Activated T-cell treated with anti-CD3 and anti-CD28 coated beads, Interleukin-2, amount 50 U/mL, for 24 hours (primary cell): ENCODE measurements around the gene RHBDF1.
A peak's percentile ranks its signal among the peaks of the same experiment; 100 is the strongest.
"Not testable (repeated sequence)": the region's sequence is repeated elsewhere in the genome, so short reads cannot be mapped to it uniquely, and the experiment has no call there.

Source experiments
- DNase-seq: peaks from one replicate; pipeline ENCODE4 v3.0.0-alpha.2; 2020
- H3K27ac Mint-ChIP-seq: 2 replicates; pipeline ENCODE4 v1.8.0; 2020; ENCODE audit warnings: mild to moderate bottlenecking, mixed read lengths
- H3K27me3 Mint-ChIP-seq: 2 replicates; pipeline ENCODE4 v1.8.0; 2020; ENCODE audit warnings: mixed read lengths
- H3K36me3 Mint-ChIP-seq: 2 replicates; pipeline ENCODE4 v1.8.0; 2020; ENCODE audit warnings: low read depth, mixed read lengths
- H3K4me1 Mint-ChIP-seq: 2 replicates; pipeline ENCODE4 v1.8.0; 2020; ENCODE audit warnings: low read depth, mixed read lengths
- H3K4me3 Mint-ChIP-seq: 2 replicates; pipeline ENCODE4 v1.8.0; 2020; ENCODE audit warnings: mild to moderate bottlenecking, moderate library complexity, mixed read lengths
- H3K9me3 Mint-ChIP-seq: 2 replicates; pipeline ENCODE4 v1.8.0; 2020; ENCODE audit warnings: mixed read lengths

The RHBDF1 gene

GRCh38 chr16:60929-61878, 11.2 kb downstream of the RHBDF1 start:
- Mint-ChIP-seq H3K9me3 (no peaks in the 10 kb centered on the region), H3K4me3 (no peak overlapping the region), H3K4me1 (peaks cover 3% of the 10 kb centered on the region), H3K27ac (no peak overlapping the region), H3K36me3 (peaks cover 28% of the 10 kb centered on the region), H3K27me3 (peaks cover 3% of the 10 kb centered on the region)
- DNase-seq, result no peak

GRCh38 chr16:60166-60565, 12.3 kb downstream of the RHBDF1 start:
- H3K4me1 Mint-ChIP-seq, result peaks cover 2% of the 10 kb centered on the region
- peaks cover 38% of the 10 kb centered on the region for H3K36me3 Mint-ChIP-seq
- no peak overlapping the region for H3K27ac Mint-ChIP-seq
- DNase-seq, result no peak
- H3K27me3 Mint-ChIP-seq, result no peaks in the 10 kb centered on the region
- H3K9me3 Mint-ChIP-seq, result no peaks in the 10 kb centered on the region
- no peak overlapping the region for H3K4me3 Mint-ChIP-seq

GRCh38 chr16:59440-60059, 12.9 kb downstream of the RHBDF1 start:
- Mint-ChIP-seq H3K27me3 (no peaks in the 10 kb centered on the region), H3K4me3 (no peak overlapping the region), H3K9me3 (no peaks in the 10 kb centered on the region), H3K4me1 (peaks cover 5% of the 10 kb centered on the region), H3K27ac (no peak overlapping the region), H3K36me3 (peaks cover 41% of the 10 kb centered on the region)
- no peak for DNase-seq

- Mint-ChIP-seq H3K9me3 (no peaks in the 10 kb centered on the region), H3K36me3 (peaks cover 47% of the 10 kb centered on the region), H3K4me1 (peaks cover 9% of the 10 kb centered on the region), H3K27me3 (no peaks in the 10 kb centered on the region), H3K27ac (no peak overlapping the region), H3K4me3 (no peak overlapping the region)
- no peak for DNase-seq
These were observed 13.7 kb downstream of the RHBDF1 start for GRCh38 chr16:58491-59439.

GRCh38 chr16:57711-58110, 14.7 kb downstream of the RHBDF1 start:
- no peak for DNase-seq
- Mint-ChIP-seq H3K36me3 (peaks cover 56% of the 10 kb centered on the region), H3K27ac (no peak overlapping the region), H3K4me3 (no peak overlapping the region), H3K9me3 (no peaks in the 10 kb centered on the region), H3K27me3 (no peaks in the 10 kb centered on the region), H3K4me1 (peaks cover 12% of the 10 kb centered on the region)

- H3K4me1 Mint-ChIP-seq, result peaks cover 19% of the 10 kb centered on the region
- DNase-seq, result no peak
- peak overlapping the region; percentile 27 for H3K4me3 Mint-ChIP-seq
- peaks cover 64% of the 10 kb centered on the region for H3K36me3 Mint-ChIP-seq
- no peaks in the 10 kb centered on the region for H3K9me3 Mint-ChIP-seq
- H3K27ac Mint-ChIP-seq, result no peak overlapping the region
- no peaks in the 10 kb centered on the region for H3K27me3 Mint-ChIP-seq
These were observed 16.1 kb downstream of the RHBDF1 start for GRCh38 chr16:56231-56927.

- Mint-ChIP-seq H3K27me3 (no peaks in the 10 kb centered on the region), H3K27ac (no peak overlapping the region), H3K9me3 (no peaks in the 10 kb centered on the region), H3K36me3 (peaks cover 72% of the 10 kb centered on the region), H3K4me3 (peak overlapping the region; percentile 27), H3K4me1 (peaks cover 26% of the 10 kb centered on the region)
- no peak for DNase-seq
These were observed 16.8 kb downstream of the RHBDF1 start for GRCh38 chr16:55571-56136.

- peak overlapping the region; percentile 99 for H3K4me3 Mint-ChIP-seq
- no peaks in the 10 kb centered on the region for H3K9me3 Mint-ChIP-seq
- H3K27ac Mint-ChIP-seq, result peak overlapping the region; percentile 98
- DNase-seq, result no peak
- peaks cover 31% of the 10 kb centered on the region for H3K4me1 Mint-ChIP-seq
- H3K27me3 Mint-ChIP-seq, result no peaks in the 10 kb centered on the region
- peaks cover 84% of the 10 kb centered on the region for H3K36me3 Mint-ChIP-seq
These were observed 18.2 kb downstream of the RHBDF1 start for GRCh38 chr16:54237-54581.

- peak; percentile 95 for DNase-seq
These were observed 18.8 kb downstream of the RHBDF1 start, which contains the start of the genes POLR3K and SNRNP25 for GRCh38 chr16:53346-54236. TSS of gene POLR3K (minus strand) at chr16:53608. CDS start at chr16:53586, 22 bp downstream. TSS of gene SNRNP25 (plus strand) at chr16:53828. CDS start at chr16:54017, 189 bp downstream.

GRCh38 chr16:50769-51591, 21.5 kb downstream of the RHBDF1 start:
- H3K4me3 Mint-ChIP-seq, result peak overlapping the region; percentile 99
- peaks cover 39% of the 10 kb centered on the region for H3K4me1 Mint-ChIP-seq
- DNase-seq, result no peak
- no peaks in the 10 kb centered on the region for H3K9me3 Mint-ChIP-seq
- H3K27ac Mint-ChIP-seq, result peak overlapping the region; percentile 66
- H3K36me3 Mint-ChIP-seq, result peaks cover 81% of the 10 kb centered on the region
- H3K27me3 Mint-ChIP-seq, result no peaks in the 10 kb centered on the region

More at GRCh38 chr16:53346-54236, 18.8 kb downstream of the RHBDF1 start, which contains the start of the genes POLR3K and SNRNP25:
- Mint-ChIP-seq H3K4me3 (peak within 1 kb of the TSS; percentile 99), H3K4me1 (peaks cover 32% of the 10 kb centered on the region), H3K27me3 (no peaks in the 10 kb centered on the region), H3K36me3 (peaks cover 86% of the 10 kb centered on the region), H3K9me3 (no peaks in the 10 kb centered on the region), H3K27ac (peak within 1 kb of the TSS; percentile 98)

GRCh38 chr16:47234-47633, 25.2 kb downstream of the RHBDF1 start:
- peak overlapping the region; percentile 30 for H3K27ac Mint-ChIP-seq

GRCh38 chr16:46510-46909, 25.9 kb downstream of the RHBDF1 start:
- H3K27me3 Mint-ChIP-seq, H3K9me3 Mint-ChIP-seq, H3K27ac Mint-ChIP-seq, DNase-seq, H3K4me3 Mint-ChIP-seq: not testable (repeated sequence)
- H3K4me1 Mint-ChIP-seq, result peaks cover 40% of the 10 kb centered on the region
- peaks cover 92% of the 10 kb centered on the region for H3K36me3 Mint-ChIP-seq

More at GRCh38 chr16:47234-47633, 25.2 kb downstream of the RHBDF1 start:
- Mint-ChIP-seq H3K4me1 (peaks cover 40% of the 10 kb centered on the region), H3K27me3 (no peaks in the 10 kb centered on the region), H3K36me3 (peaks cover 91% of the 10 kb centered on the region), H3K4me3 (no peak overlapping the region), H3K9me3 (no peaks in the 10 kb centered on the region)
- no peak for DNase-seq
